ENCODE data around the gene ATRN. TPM values are rescaled to one million over a fixed set of nuclear protein-coding genes. Genes with fewer than 3 reads are reported as not detected.
"Not testable (repeated sequence)": the region's sequence is repeated elsewhere in the genome, so short reads cannot be mapped to it uniquely, and the experiment has no call there.

ATRN gene
- total RNA-seq, 4 donors from 2014 or later, result 24.0 to 31.5 (median 26.4) TPM

DNA sequence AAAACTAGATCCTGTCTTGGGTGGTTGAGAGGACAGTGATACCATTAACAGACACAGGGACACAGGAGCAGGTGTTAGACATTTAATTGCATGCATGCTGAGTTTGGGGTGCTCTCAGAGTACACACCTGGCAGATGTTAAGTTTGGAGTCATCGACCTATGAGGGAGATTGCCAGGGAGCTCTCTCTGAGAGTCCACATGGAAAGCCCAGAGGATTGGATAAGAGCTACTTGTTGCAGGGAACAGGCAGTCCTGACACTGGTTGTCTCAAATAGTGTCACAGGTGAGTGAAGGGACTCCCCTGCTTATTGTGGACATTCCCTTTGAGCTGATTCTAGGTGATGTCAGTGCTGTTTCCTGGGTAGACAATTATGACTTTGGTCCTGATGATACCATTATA is 3.1 kb downstream of the ATRN start:
- 92 to 100% methylated on average over 1 of the region's 1 CpG for WGBS, 2 donors
- Histone ChIP-seq H3K4me1 (peaks cover 0 to 34% (median 21%) of the 10 kb centered on the region in 4 donors), H3K27me3 (no peaks in the 10 kb centered on the region), H3K9me3 (no peaks in the 10 kb centered on the region), H3K27ac (no peak overlapping the region), H3K4me3 (no peak overlapping the region), H3K36me3 (peaks cover 0 to 8% (median 0%) of the 10 kb centered on the region in 3 donors)
- TF ChIP-seq, protein P1, sequence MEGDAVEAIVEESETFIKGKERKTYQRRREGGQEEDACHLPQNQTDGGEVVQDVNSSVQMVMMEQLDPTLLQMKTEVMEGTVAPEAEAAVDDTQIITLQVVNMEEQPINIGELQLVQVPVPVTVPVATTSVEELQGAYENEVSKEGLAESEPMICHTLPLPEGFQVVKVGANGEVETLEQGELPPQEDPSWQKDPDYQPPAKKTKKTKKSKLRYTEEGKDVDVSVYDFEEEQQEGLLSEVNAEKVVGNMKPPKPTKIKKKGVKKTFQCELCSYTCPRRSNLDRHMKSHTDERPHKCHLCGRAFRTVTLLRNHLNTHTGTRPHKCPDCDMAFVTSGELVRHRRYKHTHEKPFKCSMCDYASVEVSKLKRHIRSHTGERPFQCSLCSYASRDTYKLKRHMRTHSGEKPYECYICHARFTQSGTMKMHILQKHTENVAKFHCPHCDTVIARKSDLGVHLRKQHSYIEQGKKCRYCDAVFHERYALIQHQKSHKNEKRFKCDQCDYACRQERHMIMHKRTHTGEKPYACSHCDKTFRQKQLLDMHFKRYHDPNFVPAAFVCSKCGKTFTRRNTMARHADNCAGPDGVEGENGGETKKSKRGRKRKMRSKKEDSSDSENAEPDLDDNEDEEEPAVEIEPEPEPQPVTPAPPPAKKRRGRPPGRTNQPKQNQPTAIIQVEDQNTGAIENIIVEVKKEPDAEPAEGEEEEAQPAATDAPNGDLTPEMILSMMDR (IDR thresholded peaks at IDR 0.05), result no peak
- TF ChIP-seq POLR2A (IDR thresholded peaks at IDR 0.05) (no peak), EP300 (IDR thresholded peaks at IDR 0.05) (no peak)
- DNase-seq (ENCODE audit: low spot score in 2 of 2), result no peak

DNA sequence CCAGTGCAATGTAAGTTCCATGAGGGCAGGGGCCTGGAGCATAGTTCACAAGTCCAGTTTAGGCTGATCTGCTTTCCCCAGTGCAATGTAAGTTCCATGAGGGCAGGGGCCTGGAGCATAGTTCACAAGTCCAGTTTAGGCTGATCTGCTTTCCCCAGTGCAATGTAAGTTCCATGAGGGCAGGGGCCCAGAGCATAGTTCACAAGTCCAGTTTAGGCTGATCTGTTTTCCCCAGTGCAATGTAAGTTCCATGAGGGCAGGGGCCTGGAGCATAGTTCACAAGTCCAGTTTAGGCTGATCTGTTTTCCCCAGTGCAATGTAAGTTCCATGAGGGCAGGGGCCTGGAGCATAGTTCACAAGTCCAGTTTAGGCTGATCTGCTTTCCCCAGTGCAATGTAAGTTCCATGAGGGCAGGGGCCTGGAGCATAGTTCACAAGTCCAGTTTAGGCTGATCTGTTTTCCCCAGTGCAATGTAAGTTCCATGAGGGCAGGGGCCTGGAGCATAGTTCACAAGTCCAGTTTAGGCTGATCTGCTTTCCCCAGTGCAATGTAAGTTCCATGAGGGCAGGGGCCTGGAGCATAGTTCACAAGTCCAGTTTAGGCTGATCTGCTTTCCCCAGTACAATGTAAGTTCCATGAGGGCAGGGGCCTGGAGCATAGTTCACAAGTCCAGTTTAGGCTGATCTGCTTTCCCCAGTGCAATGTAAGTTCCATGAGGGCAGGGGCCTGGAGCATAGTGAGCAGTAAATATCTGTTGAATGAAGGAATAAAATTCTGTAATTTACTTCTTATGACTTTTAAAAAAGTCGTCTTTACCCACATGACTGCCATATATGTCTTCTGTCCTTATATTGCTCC is 6.4 kb downstream of the ATRN start:
- H3K4me3 ChIP-seq; H3K9me3 ChIP-seq; H3K27ac ChIP-seq; DNase-seq (ENCODE audit: low spot score in 2 of 2); H3K27me3 ChIP-seq: not testable (repeated sequence)
- WGBS, 2 donors, result 91 to 97% methylated on average over 1 of the region's 1 CpG
- peaks cover 0 to 31% (median 15%) of the 10 kb centered on the region in 4 donors for H3K4me1 ChIP-seq
- peaks cover 0 to 20% (median 0%) of the 10 kb centered on the region in 3 donors for H3K36me3 ChIP-seq

DNA sequence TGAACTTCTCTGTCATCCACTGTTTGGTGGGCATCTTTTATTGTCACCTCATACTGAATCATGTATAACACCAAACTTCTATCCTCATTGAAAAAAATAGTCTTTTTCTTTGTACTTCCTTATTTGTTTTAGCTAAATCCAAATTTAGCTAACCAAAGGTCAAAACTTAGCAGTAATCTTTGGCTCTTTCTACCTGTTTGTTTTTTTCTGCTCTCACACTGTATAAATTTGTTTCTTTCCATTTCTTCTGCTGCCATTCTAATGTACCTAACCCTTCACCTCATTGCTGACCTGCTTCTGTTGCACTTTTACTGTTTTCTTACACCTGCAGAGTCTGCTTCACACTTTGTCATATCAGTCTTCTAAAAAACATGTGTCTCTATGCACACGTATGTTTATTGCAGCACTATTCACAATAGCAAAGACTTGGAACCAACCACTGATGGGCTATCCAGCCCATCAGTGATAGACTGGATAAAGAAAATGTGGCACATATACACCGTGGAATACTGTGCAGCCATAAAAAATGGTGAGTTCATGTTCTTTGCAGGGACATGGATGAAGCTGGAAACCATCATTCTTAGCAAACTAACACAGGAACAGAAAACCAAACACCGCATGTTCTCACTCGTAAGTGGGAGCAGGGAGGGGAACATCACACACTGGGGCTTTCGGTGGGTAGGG is 7.2 kb downstream of the ATRN start:
- Histone ChIP-seq H3K9me3 (no peaks in the 10 kb centered on the region), H3K4me1 (peaks cover 0 to 28% (median 8%) of the 10 kb centered on the region in 4 donors), H3K27me3 (no peaks in the 10 kb centered on the region), H3K27ac (no peak overlapping the region), H3K4me3 (no peak overlapping the region), H3K36me3 (peaks cover 0 to 20% (median 0%) of the 10 kb centered on the region in 3 donors)
- no peak for DNase-seq (ENCODE audit: low spot score in 2 of 2)
- TF ChIP-seq POLR2A (IDR thresholded peaks at IDR 0.05) (no peak), EP300 (IDR thresholded peaks at IDR 0.05) (no peak)
- TF ChIP-seq, protein P1 (IDR thresholded peaks at IDR 0.05), result no peak
- 89 to 93% methylated on average over 5 of the region's 5 CpGs for WGBS, 2 donors

DNA sequence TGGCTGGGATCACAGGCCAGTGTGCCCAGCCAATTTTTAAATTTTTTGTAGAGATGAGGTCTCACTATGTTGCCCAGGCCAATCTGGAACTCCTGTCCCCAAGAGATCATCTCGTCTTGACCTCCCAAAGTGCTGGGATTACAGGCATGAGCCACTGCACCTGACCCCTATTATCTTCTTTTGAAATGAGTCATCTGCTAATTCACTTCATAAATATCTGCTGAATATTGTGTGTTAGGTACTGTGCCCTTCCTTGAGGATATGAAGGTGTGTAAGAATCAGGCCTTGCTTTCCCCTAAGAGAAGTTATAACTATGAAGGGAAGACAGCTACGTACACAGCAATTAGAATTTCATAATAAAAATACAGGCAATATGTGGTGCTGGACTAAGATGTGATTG is 8.2 kb downstream of the ATRN start:
- 96 to 97% methylated on average over 2 of the region's 2 CpGs for WGBS, 2 donors
- no peak for DNase-seq (ENCODE audit: low spot score in 2 of 2)
- no peak overlapping the region for H3K27ac ChIP-seq

DNA sequence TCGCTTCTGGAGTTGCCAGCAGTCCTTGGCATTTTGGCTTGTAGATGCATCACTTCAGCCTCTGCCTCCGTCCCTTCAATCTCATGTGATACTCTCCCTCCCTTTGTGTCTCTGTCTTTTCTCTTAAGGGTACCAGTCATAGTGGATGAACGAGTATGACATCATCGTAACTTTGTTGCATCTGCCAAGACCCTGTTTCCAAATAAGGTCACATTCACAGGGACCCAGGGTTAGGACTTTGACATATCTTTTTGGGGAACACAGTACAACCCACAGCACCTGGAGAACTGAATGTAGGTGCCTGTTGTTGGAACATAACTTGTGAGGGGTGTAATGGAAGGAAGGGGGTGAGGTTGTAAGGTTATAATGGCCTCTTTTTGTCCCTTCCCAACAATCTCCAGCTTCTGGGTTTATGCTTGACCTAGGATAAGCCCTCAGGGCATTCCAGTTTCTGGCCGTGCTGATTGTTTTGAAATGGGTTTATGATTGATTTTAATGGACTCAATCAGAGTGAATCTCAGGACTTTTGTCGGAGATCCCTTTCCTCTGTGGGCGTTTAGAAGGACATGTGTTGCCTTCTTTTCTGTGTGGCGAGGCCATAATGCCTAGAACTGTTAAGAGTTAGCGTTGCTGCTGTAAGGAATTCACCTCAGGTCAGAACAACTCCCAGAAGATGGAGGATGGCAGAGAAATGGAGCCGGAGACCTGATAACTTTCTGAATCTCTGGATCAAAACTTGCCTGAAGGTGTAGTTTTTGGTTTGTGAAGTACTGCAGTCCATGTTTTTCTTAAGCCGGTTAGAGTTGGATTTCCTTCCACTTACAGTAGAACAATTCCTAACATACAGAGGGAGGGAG is 9.2 kb downstream of the ATRN start:
- Histone ChIP-seq H3K9me3 (no peaks in the 10 kb centered on the region), H3K27me3 (no peaks in the 10 kb centered on the region), H3K27ac (no peak overlapping the region), H3K36me3 (peaks cover 0 to 20% (median 0%) of the 10 kb centered on the region in 3 donors), H3K4me1 (peaks cover 0 to 25% (median 5%) of the 10 kb centered on the region in 4 donors), H3K4me3 (no peak overlapping the region)
- DNase-seq (ENCODE audit: low spot score in 2 of 2), result no peak
- WGBS, 2 donors, result 80 to 83% methylated on average over 11 of the region's 11 CpGs
- no peak for TF ChIP-seq POLR2A (IDR thresholded peaks at IDR 0.05)

More for the DNA sequence above, 8.2 kb downstream of the ATRN start:
- TF ChIP-seq EP300 (IDR thresholded peaks at IDR 0.05) (no peak), POLR2A (IDR thresholded peaks at IDR 0.05) (no peak)
- TF ChIP-seq, protein P1 (IDR thresholded peaks at IDR 0.05), result no peak
- Histone ChIP-seq H3K9me3 (no peaks in the 10 kb centered on the region), H3K36me3 (peaks cover 0 to 20% (median 0%) of the 10 kb centered on the region in 3 donors), H3K27me3 (no peaks in the 10 kb centered on the region), H3K4me3 (no peak overlapping the region), H3K4me1 (peaks cover 0 to 28% (median 3%) of the 10 kb centered on the region in 4 donors)

Measured in tibial nerve (tissue), 4 donors.